HepG2 (cell line): ENCODE data around the gene MAPK8IP1. TPM values are rescaled to one million over a fixed set of nuclear protein-coding genes. Genes with fewer than 3 reads are reported as not detected.

Experiments
- ATAC-seq: fragments of 200-7000 bp; cut with Tn5 transposase; 3 replicates; pipeline ENCODE4 v1.9.1; 2020; ENCODE audit warnings: mild to moderate bottlenecking, moderate library complexity
- BruUV-seq: library from RNA; stranded (reverse); fragments of 400-500 nt; replicated peaks from 2 replicates; lab custom pipeline; 2021; lab: Mats Ljungman, UMichigan
- CTCF ChIA-PET: fragments of 300-600 bp; formaldehyde crosslinking; extraction: SDS; loops from one replicate; lab custom pipeline; 2021; ENCODE audit warnings: low total read pairs, inconsistent platforms, low intra/inter-chr PET ratio; lab: Yijun Ruan, JAX
- POLR2A ChIA-PET: fragments of 350-600 bp; sonication (Branson Sonifier 250); formaldehyde crosslinking; loops from one replicate; lab custom pipeline; 2020; ENCODE audit warnings: antibody characterized with exemption, inconsistent platforms; lab: Yijun Ruan, JAX
- DNase-seq: peaks from one replicate; pipeline ENCODE4 v3.0.0-alpha.2; 2015; ENCODE audit warnings: low spot score
- FAIRE-seq: peaks from 3 replicates; lab custom pipeline; 2011; peaks lifted over from hg19 to GRCh38; lab: Jason Lieb, UNC
- H2AFZ ChIP-seq: one replicate; pipeline ENCODE4 v1.6.1; 2011; ENCODE audit warnings: low read length, inconsistent platforms
- H3K27ac ChIP-seq: fragments of 300-600 bp; 3 replicates; pipeline ENCODE4 v1.8.0; 2011; ENCODE audit warnings: mixed run types, mild to moderate bottlenecking, mixed read lengths, low read length, inconsistent platforms; ENCODE audit not compliant: insufficient read depth; ENCODE audit errors: extremely low read length
- H3K27me3 ChIP-seq, 2 experiments: fragments of 200-600 bp in 1 of 2; 2 replicates in 1 of 2; 3 replicates in 1 of 2; pipeline versions ENCODE4 v1.6.0 to v1.8.0; 2011; ENCODE audit warnings: low read length in 2 of 2, mild to moderate bottlenecking in 2 of 2, moderate library complexity in 2 of 2, inconsistent platforms in 1 of 2; ENCODE audit not compliant: insufficient read depth in 2 of 2, control insufficient read depth in 1 of 2
- H3K36me3 ChIP-seq, 2 experiments: fragments of 200-600 bp in 1 of 2; replicated peaks in 1 of 2; 2 replicates in 1 of 2; 3 replicates in 1 of 2; pipeline versions ENCODE4 v1.5.1 to v1.8.0; 2011; ENCODE audit warnings: low read length in 2 of 2, inconsistent platforms in 1 of 2; ENCODE audit not compliant: insufficient read depth in 2 of 2, control insufficient read depth in 1 of 2
- H3K4me1 ChIP-seq: 2 replicates; pipeline ENCODE4 v1.5.1; 2012; ENCODE audit warnings: low read length, inconsistent platforms; ENCODE audit not compliant: insufficient read depth
- H3K4me2 ChIP-seq: 2 replicates; pipeline ENCODE4 v1.6.0; 2011; ENCODE audit warnings: low read depth, low read length, inconsistent platforms
- H3K4me3 ChIP-seq, 3 experiments: fragments of 200-600 bp in 1 of 3; sonication (generic), shearing (Covaris generic) in 1 of 3; replicated peaks in 1 of 3; 2 replicates each; pipeline ENCODE4 v1.5.1; 2011 to 2016; ENCODE audit warnings: low read length in 3 of 3, inconsistent platforms in 2 of 3, low read depth in 2 of 3, mild to moderate bottlenecking in 2 of 3, control low read depth in 1 of 3, mixed read lengths in 1 of 3; ENCODE audit not compliant: insufficient read depth in 1 of 3
- H3K79me2 ChIP-seq: one replicate; pipeline ENCODE4 v1.6.1; 2011; ENCODE audit warnings: low read length, inconsistent platforms; ENCODE audit not compliant: insufficient read depth
- H3K9ac ChIP-seq: 2 replicates; pipeline ENCODE4 v1.6.0; 2011; ENCODE audit warnings: mild to moderate bottlenecking, low read depth, low read length, inconsistent platforms; ENCODE audit not compliant: insufficient read depth
- H3K9me3 ChIP-seq: 2 replicates; pipeline ENCODE4 v1.5.1; 2012; ENCODE audit warnings: mild to moderate bottlenecking, low read length
- H4K20me1 ChIP-seq: 2 replicates; pipeline ENCODE4 v1.6.0; 2011; ENCODE audit warnings: inconsistent platforms, mild to moderate bottlenecking, low read length, moderate library complexity; ENCODE audit not compliant: insufficient read depth
- DBP ChIP-seq: sonication (generic); formaldehyde crosslinking; IDR thresholded peaks from 2 replicates; pipeline ENCODE4 v1.4.0; 2020; ENCODE audit warnings: missing genetic modification reagents; ENCODE audit errors: not compliant biosample characterization
- FOXO1 ChIP-seq: sonication (generic); formaldehyde crosslinking; IDR thresholded peaks from 2 replicates; pipeline ENCODE4 v1.4.0; 2020; ENCODE audit warnings: missing genetic modification reagents
- PREB ChIP-seq: sonication (generic); formaldehyde crosslinking; IDR thresholded peaks from 2 replicates; pipeline ENCODE4 v1.4.0; 2020; ENCODE audit warnings: missing genetic modification reagents
- ZNF691 ChIP-seq: sonication (generic); formaldehyde crosslinking; IDR thresholded peaks from 2 replicates; pipeline ENCODE4 v1.4.0; 2020; ENCODE audit warnings: missing genetic modification reagents, low read depth, mild to moderate bottlenecking, borderline replicate concordance
- WGBS: methylation state at CpG from one replicate; pipeline ENCODE4 v1.1.6; 2017; ENCODE audit warnings: low lambda C conversion rate; 5-methylcytosine and 5-hydroxymethylcytosine counted together
- in situ Hi-C: cut with HindIII; loops from 2 replicates; pipeline ENCODE4 v1.10.0; 2017; ENCODE audit warnings: low pct_unique_long_range_greater_than_20kb; ENCODE audit not compliant: extremely low pct_ligation_motif_present
- intact Hi-C: fragments of 100-400 bp; cut with micrococcal nuclease; formaldehyde crosslinking; loops from one replicate; pipeline ENCODE4 v1.10.0; 2022; ENCODE audit not compliant: unreplicated experiment
- polyA plus RNA-seq, 8 experiments: library from polyadenylated mRNA; depleted of rRNA in 3 of 8; stranded (reverse) in 7 of 8; unstranded in 1 of 8; fragments of >200 nt; fragmentation: Illumina TruSeq in 4 of 8; extraction: Trizol in 4 of 8; gene quantifications; 2 replicates each; pipeline versions ENCODE4 v1.2.1 to v1.2.3, GENCODE V29; 2011 to 2016; ENCODE audit warnings: low read depth in 4 of 8, missing spikeins in 1 of 8, mixed read lengths in 1 of 8; ENCODE audit not compliant: insufficient read depth in 1 of 8
- total RNA-seq, 5 experiments: library from RNA; depleted of rRNA; stranded (reverse); fragments of >200 nt; fragmentation: Illumina TruSeq; extraction: Trizol; gene quantifications; 2 replicates each; pipeline ENCODE4 v1.2.3, GENCODE V29; 2016; ENCODE audit warnings: low read depth in 1 of 5

MAPK8IP1 gene
- total and polyA plus RNA-seq, 2 of the 13 experiments (the other 11 are each of a cell fraction or from before 2014, with no cell fraction given): 2.2 to 4.2 TPM

- CTCF ChIA-PET: no interaction called here
These were observed 41.9 kb downstream of the MAPK8IP1 start for GRCh38 chr11:45927332-45927683.

More at GRCh38 chr11:45927332-45927683, 41.9 kb downstream of the MAPK8IP1 start:
- FAIRE-seq (no peak), DNase-seq (no peak), ATAC-seq (no peak)
- Histone ChIP-seq H3K9ac (no peak overlapping the region), H3K27me3 (no peaks in the 10 kb centered on the region), H3K79me2 (no peaks in the 10 kb centered on the region), H3K4me1 (peaks cover 17% of the 10 kb centered on the region), H3K27ac (no peak overlapping the region), H3K36me3 (no peaks in the 10 kb centered on the region; a peak in 1 of 5 replicates), H3K9me3 (no peaks in the 10 kb centered on the region)
- POLR2A ChIA-PET: interaction anchor here (1.6 kb wide), 1 partner anchor 9 kb away, joined by 7 read pairs; the partner anchor contains the start of gene PEX16
- in situ Hi-C loops: no loop called here
- 86% methylated on average over 11 of the region's 15 CpGs for WGBS
- no TSS peak for BruUV-seq
- TF ChIP-seq PREB (no peak), FOXO1 (no peak), ZNF691 (CRISPR knock-in tag) (no peak), DBP (no peak)
- TF ChIP-seq, all 625 proteins: peak for 0
- Histone ChIP-seq H3K4me2 (no peak overlapping the region), H3K4me3 (no peak overlapping the region), H4K20me1 (no peaks in the 10 kb centered on the region), H2AFZ (no peak overlapping the region)
- intact Hi-C loops: no loop called here
